IMR-90 (cell line): ENCODE results near the gene GPLD1.

Source experiments
- CEBPB ChIP-seq: IDR thresholded peaks from 2 replicates; pipeline ENCODE4 v1.6.1; 2012; ENCODE audit warnings: low read depth, low read length, improper control_type of control experiment
- CHD1 ChIP-seq: IDR thresholded peaks from 2 replicates; pipeline ENCODE4 v1.6.1; 2012; ENCODE audit warnings: low read depth, low read length, improper control_type of control experiment
- CTCF ChIP-seq: conservative IDR thresholded peaks from 2 replicates; pipeline ENCODE4 v1.5.1; 2012; ENCODE audit warnings: mild to moderate bottlenecking, low read depth, low read length, improper control_type of control experiment
- MAFK ChIP-seq: IDR thresholded peaks from 2 replicates; pipeline ENCODE4 v1.6.1; 2012; ENCODE audit warnings: low read depth, low read length, improper control_type of control experiment
- MAZ ChIP-seq: IDR thresholded peaks from 2 replicates; pipeline ENCODE4 v1.6.1; 2012; ENCODE audit warnings: low read depth, mild to moderate bottlenecking, low read length, improper control_type of control experiment, moderate library complexity, borderline replicate concordance
- POLR2A ChIP-seq: IDR thresholded peaks from 2 replicates; pipeline ENCODE4 v1.6.1; 2012; ENCODE audit warnings: mild to moderate bottlenecking, low read depth, low read length
- RAD21 ChIP-seq: IDR thresholded peaks from 2 replicates; pipeline ENCODE4 v1.6.1; 2012; ENCODE audit warnings: low read length, improper control_type of control experiment
- RCOR1 ChIP-seq: IDR thresholded peaks from 2 replicates; pipeline ENCODE4 v1.6.1; 2012; ENCODE audit warnings: mild to moderate bottlenecking, low read length, improper control_type of control experiment; ENCODE audit not compliant: insufficient replicate concordance
- RFX5 ChIP-seq: IDR thresholded peaks from 2 replicates; pipeline ENCODE4 v1.8.0; 2012; ENCODE audit warnings: low read depth, mild to moderate bottlenecking, low read length, moderate library complexity

DNA sequence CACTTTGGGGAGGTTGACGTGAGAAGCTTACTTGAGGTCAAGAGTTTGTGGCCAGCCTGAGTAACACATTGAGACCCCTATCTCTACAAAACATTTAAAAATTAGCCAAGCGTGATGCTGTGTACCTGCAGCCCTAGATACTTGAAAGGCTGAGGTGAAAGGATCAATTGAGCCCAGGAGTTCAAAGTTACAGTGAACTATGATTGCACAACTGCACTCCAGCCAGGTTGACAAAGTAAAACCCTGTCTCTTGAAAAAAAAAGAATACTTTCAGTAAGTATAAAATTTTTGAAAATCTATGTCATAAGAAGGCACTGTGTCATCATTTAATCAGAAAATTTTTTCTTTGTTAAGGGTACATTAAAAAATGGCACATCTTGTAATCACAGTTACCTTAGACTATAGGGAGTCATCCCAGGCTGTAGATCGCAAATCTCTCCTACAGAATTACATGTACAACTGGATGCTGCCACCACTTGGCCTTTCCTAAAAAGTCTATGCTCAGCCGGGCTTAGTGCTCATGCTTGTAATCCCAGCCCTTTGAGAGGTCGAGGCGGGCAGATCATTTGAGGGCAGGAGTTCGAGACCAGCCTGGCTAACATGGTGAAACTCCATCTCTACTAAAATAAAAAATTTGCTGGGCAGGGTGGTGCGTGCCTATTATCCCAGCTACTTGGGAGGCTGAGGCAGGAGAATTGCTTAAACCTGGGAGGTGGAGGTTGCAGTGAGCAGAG is 103.7 kb downstream of the GPLD1 start:
- no peak for TF ChIP-seq CEBPB
- TF ChIP-seq CTCF: no peak
- TF ChIP-seq MAZ: no peak
- no peak for TF ChIP-seq POLR2A
- no peak for TF ChIP-seq CHD1
- no peak for TF ChIP-seq RAD21
- no peak for TF ChIP-seq RFX5
- TF ChIP-seq RCOR1: no peak
- TF ChIP-seq MAFK: no peak
